Esophagus squamous epithelium (tissue), 5 donors: Measurements from ENCODE around the gene KCNJ11. TPM values are rescaled to one million over a fixed set of nuclear protein-coding genes. Genes with fewer than 3 reads are reported as not detected.

Source experiments
- DNase-seq: peaks from one replicate; lab custom pipeline; 2025; lab: John Stamatoyannopoulos, UW
- H3K27ac ChIP-seq, 4 donors: fragments of 200-600 bp; sonication (generic); one replicate each; pipeline ENCODE4 v1.5.1; 2016 to 2019; ENCODE audit warnings: mild to moderate bottlenecking in 1 of 4
- H3K27me3 ChIP-seq, 4 donors: fragments of 200-600 bp; sonication (generic); 1 replicate in 3 of 4; 2 replicates in 1 of 4; pipeline versions ENCODE4 v1.5.1 to v1.6.0; 2017 to 2021; ENCODE audit warnings: antibody characterized with exemption in 1 of 4
- H3K36me3 ChIP-seq, 3 donors: fragments of 200-600 bp; sonication (generic); one replicate each; pipeline ENCODE4 v1.5.1; 2016 to 2019
- H3K4me1 ChIP-seq, 3 donors: fragments of 200-600 bp; sonication (generic); one replicate each; pipeline ENCODE4 v1.5.1; 2017 to 2019
- H3K4me3 ChIP-seq, 4 donors: fragments of 200-600 bp; sonication (generic); 1 replicate in 3 of 4; 2 replicates in 1 of 4; pipeline ENCODE4 v1.5.1; 2016 to 2019; ENCODE audit warnings: mild to moderate bottlenecking in 2 of 4, moderate library complexity in 1 of 4
- H3K9me3 ChIP-seq, 3 donors: fragments of 200-600 bp; sonication (generic); one replicate each; pipeline ENCODE4 v1.5.1; 2016 to 2019
- CTCF ChIP-seq, 6 experiments: fragments of 450-650 bp in 4 of 6; fragments of 200-600 bp in 2 of 6; sonication (generic) in 2 of 6; IDR thresholded peaks; one replicate each; pipeline ENCODE4 v1.5.1; 2016 to 2019; ENCODE audit warnings: antibody characterized with exemption in 6 of 6, mild to moderate bottlenecking in 4 of 6, moderate library complexity in 4 of 6
- POLR2A ChIP-seq, 4 donors: fragments of 450-650 bp; IDR thresholded peaks; one replicate each; pipeline ENCODE4 v1.6.1; 2017; ENCODE audit warnings: antibody characterized with exemption in 4 of 4, mild to moderate bottlenecking in 4 of 4, moderate library complexity in 3 of 4
- WGBS, 2 donors: methylation state at CpG; one replicate each; pipeline ENCODE4 v1.1.5; 2018; 5-methylcytosine and 5-hydroxymethylcytosine counted together
- intact Hi-C: fragments of 100-400 bp; cut with DNase I; formaldehyde crosslinking; loops from one replicate; pipeline ENCODE4 v1.15.0; 2022
- total RNA-seq, 4 donors: library from RNA; depleted of rRNA; stranded (reverse); fragments of >200 nt; gene quantifications; one replicate each; pipeline ENCODE4 v1.1.0, GENCODE V29; 2016
- donor health status: DM: yes; HTN: yes; CAD: no.

Gene KCNJ11
- total RNA-seq, 4 donors from 2014 or later = 1.0 to 1.6 (median 1.3) TPM

DNA sequence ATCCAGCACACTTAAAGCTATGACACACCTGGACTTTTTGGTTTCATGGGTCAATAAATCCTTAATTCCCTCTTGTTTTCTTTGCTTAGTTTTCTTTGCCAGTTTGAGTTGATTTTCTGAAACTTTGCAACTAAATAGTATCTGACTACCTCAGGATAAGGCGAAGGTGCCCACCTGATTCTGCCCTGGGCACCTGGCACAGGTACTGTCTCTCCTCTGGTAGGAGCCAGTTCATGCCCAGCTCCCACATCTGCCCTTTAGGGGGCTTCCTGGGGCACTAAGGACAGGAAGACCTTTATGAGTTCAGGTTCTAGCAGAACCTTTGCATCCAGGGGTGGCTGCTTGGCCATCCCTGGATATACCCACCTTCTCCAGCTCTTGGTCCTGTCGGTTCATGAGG is 19.6 kb upstream of the KCNJ11 start:
- Histone ChIP-seq H3K27ac (no peak overlapping the region), H3K36me3 (no peaks in the 10 kb centered on the region), H3K4me3 (no peak overlapping the region), H3K27me3 (peaks cover 0 to under 1% (median 0%) of the 10 kb centered on the region in 4 donors), H3K4me1 (peaks cover 0 to 18% (median 6%) of the 10 kb centered on the region in 3 donors), H3K9me3 (no peaks in the 10 kb centered on the region)
- intact Hi-C loops = no loop called here
- no peak for DNase-seq
- 50 to 69% methylated on average over 2 of the region's 2 CpGs for WGBS, 2 donors
- TF ChIP-seq CTCF (IDR thresholded peaks at IDR 0.05) (no peak), POLR2A (IDR thresholded peaks at IDR 0.05) (no peak)

GRCh38 chr11:17407575-17407974 is 19.1 kb upstream of the KCNJ11 start:
- no peak for DNase-seq
- WGBS, 2 donors = 50% methylated on average over 1 of the region's 2 CpGs; no CpG with 5 or more reads in 1 of the 2 donors
- no peak overlapping the region for H3K27ac ChIP-seq

DNA sequence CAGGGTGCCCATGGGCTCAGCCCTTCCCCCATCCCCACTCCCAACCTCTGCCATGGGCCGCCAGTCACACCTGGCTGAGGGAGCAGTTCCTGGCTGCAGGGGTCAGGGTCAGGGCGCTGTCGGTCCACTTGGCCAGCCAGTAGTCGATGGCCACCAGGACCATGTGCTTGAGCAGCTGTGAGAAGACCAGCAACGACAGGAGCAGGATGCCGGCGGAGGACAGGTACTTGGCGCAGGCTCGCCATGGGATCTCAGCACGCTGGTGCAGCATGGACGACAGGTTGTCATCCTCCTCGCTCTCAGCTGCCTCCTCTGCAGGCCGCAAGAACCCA is 18.3 kb upstream of the KCNJ11 start:
- H3K36me3 ChIP-seq = no peaks in the 10 kb centered on the region
- H3K4me3 ChIP-seq = no peak overlapping the region
- H3K9me3 ChIP-seq = no peaks in the 10 kb centered on the region
- no peak for DNase-seq
- intact Hi-C loops = no loop called here
- H3K27ac ChIP-seq = peak overlapping the region in 1 of 4 donors; percentile 18
- WGBS, 2 donors = 100% methylated on average over 1 to 2 of the region's 13 CpGs
- H3K4me1 ChIP-seq = peaks cover 0 to 18% (median 6%) of the 10 kb centered on the region in 3 donors
- H3K27me3 ChIP-seq = no peaks in the 10 kb centered on the region
- TF ChIP-seq POLR2A (IDR thresholded peaks at IDR 0.05) = no peak
- no peak for TF ChIP-seq CTCF (IDR thresholded peaks at IDR 0.05)

More at GRCh38 chr11:17407575-17407974, 19.1 kb upstream of the KCNJ11 start:
- no peaks in the 10 kb centered on the region for H3K27me3 ChIP-seq
- H3K36me3 ChIP-seq = no peaks in the 10 kb centered on the region
- no peak overlapping the region for H3K4me3 ChIP-seq
- peaks cover 0 to 18% (median 6%) of the 10 kb centered on the region in 3 donors for H3K4me1 ChIP-seq
- no peaks in the 10 kb centered on the region for H3K9me3 ChIP-seq
- intact Hi-C loops = no loop called here
- no peak for TF ChIP-seq CTCF (IDR thresholded peaks at IDR 0.05)
- TF ChIP-seq POLR2A (IDR thresholded peaks at IDR 0.05) = no peak

GRCh38 chr11:17406082-17406817 is 17.8 kb upstream of the KCNJ11 start:
- Histone ChIP-seq H3K4me3 (no peak overlapping the region), H3K27me3 (no peaks in the 10 kb centered on the region), H3K4me1 (peaks cover 0 to 18% (median 6%) of the 10 kb centered on the region in 3 donors), H3K9me3 (no peaks in the 10 kb centered on the region), H3K27ac (peak overlapping the region in 2 of 4 donors; percentile 18 to 23), H3K36me3 (no peaks in the 10 kb centered on the region)
- intact Hi-C loops = no loop called here
- no peak for DNase-seq
- 69 to 71% methylated on average over 1 of the region's 8 CpGs for WGBS, 2 donors
- TF ChIP-seq POLR2A (IDR thresholded peaks at IDR 0.05) = no peak
- no peak for TF ChIP-seq CTCF (IDR thresholded peaks at IDR 0.05)

DNA sequence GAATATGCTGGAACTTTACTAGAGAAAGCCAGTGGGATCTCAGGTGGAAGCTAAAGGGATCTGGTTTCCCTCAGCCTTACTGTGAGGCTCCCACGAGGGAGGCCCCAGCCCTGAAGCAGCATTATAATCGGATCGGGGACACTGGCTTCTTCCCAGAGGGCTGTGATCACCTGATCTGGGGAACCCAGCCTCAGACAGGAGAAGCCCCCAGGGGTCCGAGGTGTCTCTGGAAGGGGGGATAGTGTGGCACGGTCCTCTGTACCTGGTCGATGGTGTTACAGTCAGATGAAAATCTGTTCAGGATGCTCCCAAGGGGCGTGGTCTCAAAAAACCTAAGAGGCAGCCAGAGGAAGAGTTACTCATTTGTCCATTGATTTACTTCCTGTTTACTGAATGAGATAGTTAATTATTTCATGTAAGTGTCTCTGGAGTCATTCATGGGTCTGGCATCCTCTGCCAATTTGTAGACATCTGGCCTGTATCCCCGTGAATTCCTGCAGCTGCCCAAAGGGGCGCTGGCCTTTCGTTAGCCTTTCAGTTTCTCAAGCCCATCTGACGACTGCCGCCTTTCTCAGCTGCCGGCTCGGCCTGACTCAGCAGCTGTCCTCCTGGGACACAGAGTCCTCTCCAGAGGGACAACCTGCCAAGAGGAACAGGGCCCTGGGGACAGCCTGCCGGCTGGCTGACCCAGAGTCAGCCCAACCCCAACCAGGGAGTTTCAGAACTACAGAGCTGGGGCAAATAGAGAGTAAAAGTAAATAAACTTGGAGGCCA is 17.0 kb upstream of the KCNJ11 start:
- intact Hi-C loops = no loop called here
- H3K27me3 ChIP-seq = no peaks in the 10 kb centered on the region
- H3K27ac ChIP-seq = peak overlapping the region in 2 of 4 donors; percentile 18 to 23
- H3K4me3 ChIP-seq = no peak overlapping the region
- DNase-seq = no peak
- no peaks in the 10 kb centered on the region for H3K36me3 ChIP-seq
- TF ChIP-seq POLR2A (IDR thresholded peaks at IDR 0.05) = no peak
- no peak for TF ChIP-seq CTCF (IDR thresholded peaks at IDR 0.05)
- H3K4me1 ChIP-seq = peaks cover 0 to 18% (median 6%) of the 10 kb centered on the region in 3 donors
- no peaks in the 10 kb centered on the region for H3K9me3 ChIP-seq
- 61 to 64% methylated on average over 8 to 9 of the region's 15 CpGs for WGBS, 2 donors
